Measurements from ENCODE around the gene IL1B.

DNA sequence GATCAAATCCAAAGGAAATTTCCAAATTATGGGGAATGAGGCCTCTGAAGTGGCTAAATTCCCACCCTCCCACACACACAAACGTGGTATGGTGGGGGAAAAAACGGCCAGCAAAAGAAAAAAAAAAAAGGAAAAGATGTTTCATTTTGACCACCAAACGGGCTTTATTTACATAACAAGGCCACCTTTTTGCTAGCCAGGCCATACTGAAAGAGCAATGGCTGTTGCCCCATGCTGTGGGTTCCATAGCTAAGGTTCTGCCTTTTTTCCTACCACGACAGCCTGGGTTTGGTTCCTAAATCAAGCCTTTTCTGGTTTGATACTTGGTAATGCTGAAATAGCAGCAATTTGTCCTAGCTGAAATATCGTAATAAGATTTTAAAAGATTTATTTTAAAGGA, 14.0 kb upstream of the IL1B start:
- TF ChIP-seq CTCF (IDR thresholded peaks at IDR 0.05) (no peak), POLR2AphosphoS5 (IDR thresholded peaks at IDR 0.05; ENCODE audit: insufficient read depth in 1 of 2, low read depth in 1 of 2) (no peak), POLR2A (IDR thresholded peaks at IDR 0.05) (no peak)
